SK-N-SH (cell line): ENCODE data around the gene OR6N2. TPM values are rescaled to one million over a fixed set of nuclear protein-coding genes. Genes with fewer than 3 reads are reported as not detected.

Source experiments
- CTCF ChIA-PET: fragments of 300-600, 350-600 bp; formaldehyde crosslinking; extraction: SDS; loops from one replicate; lab custom pipeline; 2021; lab: Yijun Ruan, JAX
- POLR2A ChIA-PET: fragments of 350-600 bp; sonication (Branson Sonifier 250); formaldehyde crosslinking; extraction: SDS; loops from one replicate; lab custom pipeline; 2020; ENCODE audit warnings: antibody characterized with exemption, inconsistent platforms; lab: Yijun Ruan, JAX
- DNase-seq: peaks from one replicate; pipeline ENCODE4 v3.0.0; 2012
- H2AFZ ChIP-seq: fragments of 200-600 bp; sonication (generic); 2 replicates; pipeline ENCODE4 v1.8.1; 2016; ENCODE audit warnings: antibody characterized with exemption, mild to moderate bottlenecking, low read depth
- H3F3A ChIP-seq: fragments of 200-600 bp; sonication (generic); replicated peaks from 2 replicates; pipeline ENCODE3; 2016; ENCODE audit warnings: antibody characterized with exemption, mild to moderate bottlenecking; ENCODE audit not compliant: insufficient read depth
- H3K27ac ChIP-seq, 2 experiments: fragments of 200-500 bp in 1 of 2; fragments of 200-600 bp in 1 of 2; sonication (Bioruptor generic) in 1 of 2; sonication (generic), shearing (Covaris generic) in 1 of 2; 2 replicates each; pipeline versions ENCODE4 v1.5.1 to v1.6.1; 2014 to 2016; ENCODE audit warnings: low read depth in 2 of 2, inconsistent platforms in 1 of 2, low read length in 1 of 2, mild to moderate bottlenecking in 1 of 2, mixed read lengths in 1 of 2
- H3K27me3 ChIP-seq: fragments of 200-600 bp; sonication (generic), shearing (Covaris generic); 2 replicates; pipeline ENCODE4 v1.6.1; 2016; ENCODE audit warnings: mixed run types; ENCODE audit not compliant: insufficient read depth
- H3K36me3 ChIP-seq, 2 experiments: fragments of 200-500 bp in 1 of 2; fragments of 200-600 bp in 1 of 2; sonication (Bioruptor generic) in 1 of 2; sonication (generic) in 1 of 2; replicated peaks in 1 of 2; 2 replicates each; pipeline versions ENCODE3 to v1.5.1; 2014 to 2016; ENCODE audit warnings: low read length in 1 of 2, mild to moderate bottlenecking in 1 of 2; ENCODE audit not compliant: insufficient read depth in 2 of 2, control insufficient read depth in 1 of 2
- H3K4me1 ChIP-seq, 2 experiments: fragments of 200-500 bp in 1 of 2; fragments of 200-600 bp in 1 of 2; sonication (Bioruptor generic) in 1 of 2; sonication (generic), shearing (Covaris generic) in 1 of 2; 2 replicates each; pipeline versions ENCODE4 v1.5.1 to v1.6.1; 2014 to 2016; ENCODE audit warnings: low read depth in 1 of 2, low read length in 1 of 2, mixed run types in 1 of 2; ENCODE audit not compliant: insufficient read depth in 2 of 2, control insufficient read depth in 1 of 2
- H3K4me2 ChIP-seq: fragments of 200-600 bp; sonication (generic), shearing (Covaris generic); 2 replicates; pipeline ENCODE4 v1.6.1; 2017; ENCODE audit warnings: mixed run types
- H3K4me3 ChIP-seq, 2 experiments: fragments of 200-500 bp in 1 of 2; fragments of 200-600 bp in 1 of 2; sonication (Bioruptor generic) in 1 of 2; sonication (generic), shearing (Covaris generic) in 1 of 2; 2 replicates each; pipeline versions ENCODE4 v1.5.1 to v1.8.1; 2014 to 2016; ENCODE audit warnings: low read depth in 2 of 2, inconsistent platforms in 1 of 2, low read length in 1 of 2, mild to moderate bottlenecking in 1 of 2, mixed read lengths in 1 of 2, moderate library complexity in 1 of 2
- H3K79me2 ChIP-seq: fragments of 200-600 bp; sonication (generic); 2 replicates; pipeline ENCODE4 v1.8.1; 2017; ENCODE audit warnings: mild to moderate bottlenecking; ENCODE audit not compliant: insufficient read depth
- H3K9ac ChIP-seq: fragments of 200-600 bp; sonication (generic); 2 replicates; pipeline ENCODE4 v1.6.1; 2017; ENCODE audit warnings: mixed run types
- H3K9me2 ChIP-seq: fragments of 200-600 bp; sonication (generic); 2 replicates; pipeline ENCODE4 v1.6.1; 2017; ENCODE audit warnings: mixed run types
- H3K9me3 ChIP-seq: fragments of 200-600 bp; sonication (generic); 2 replicates; pipeline ENCODE4 v1.6.1; 2017; ENCODE audit warnings: mixed run types, mild to moderate bottlenecking, moderate library complexity
- H4K20me1 ChIP-seq: fragments of 200-600 bp; sonication (generic); 2 replicates; pipeline ENCODE4 v1.6.1; 2017; ENCODE audit warnings: mild to moderate bottlenecking, mixed run types; ENCODE audit not compliant: insufficient read depth
- CHD2 ChIP-seq: fragments of 150-350 bp; IDR thresholded peaks from 2 replicates; pipeline ENCODE4 v1.6.1; 2018; ENCODE audit warnings: low read length; ENCODE audit not compliant: partially characterized antibody
- EP300 ChIP-seq, 2 experiments: IDR thresholded peaks; 2 replicates each; pipeline versions ENCODE4 v1.4.0 to v1.6.1; 2012; ENCODE audit warnings: borderline replicate concordance in 1 of 2, low read depth in 1 of 2, low read length in 1 of 2
- EZH2phosphoT487 ChIP-seq: fragments of 200-600 bp; sonication (generic); IDR thresholded peaks from 2 replicates; pipeline ENCODE4 v1.6.1; 2017; ENCODE audit warnings: low read depth, mixed run types, mild to moderate bottlenecking, antibody characterized with exemption, moderate library complexity, borderline replicate concordance
- FOXJ3 ChIP-seq: sonication (generic); formaldehyde crosslinking; IDR thresholded peaks from 2 replicates; pipeline ENCODE4 v1.5.1; 2020; ENCODE audit warnings: mild to moderate bottlenecking, missing genetic modification reagents
- JUND ChIP-seq: IDR thresholded peaks from 2 replicates; pipeline ENCODE4 v1.4.0; 2012
- NRF1 ChIP-seq: IDR thresholded peaks from 2 replicates; pipeline ENCODE4 v1.6.1; 2012; ENCODE audit warnings: low read depth, mild to moderate bottlenecking, low read length
- PBX3 ChIP-seq: IDR thresholded peaks from 2 replicates; pipeline ENCODE4; 2012
- RAD21 ChIP-seq: IDR thresholded peaks from 2 replicates; pipeline ENCODE4 v1.6.1; 2012; ENCODE audit warnings: mild to moderate bottlenecking, low read length
- RCOR1 ChIP-seq: fragments of 150-350 bp; IDR thresholded peaks from 2 replicates; pipeline ENCODE4 v1.6.1; 2017; ENCODE audit warnings: antibody characterized with exemption, low read length
- SIN3A ChIP-seq: IDR thresholded peaks from 2 replicates; pipeline ENCODE4 v1.6.1; 2012; ENCODE audit warnings: low read depth, mild to moderate bottlenecking, low read length, moderate library complexity, borderline replicate concordance
- SMC3 ChIP-seq: IDR thresholded peaks from 2 replicates; pipeline ENCODE4 v1.6.1; 2012; ENCODE audit warnings: low read depth, low read length, improper control_type of control experiment
- TAF1 ChIP-seq: IDR thresholded peaks from 2 replicates; pipeline ENCODE4 v1.6.1; 2012; ENCODE audit warnings: low read depth, mild to moderate bottlenecking, low read length, moderate library complexity, borderline replicate concordance
- TCF12 ChIP-seq: IDR thresholded peaks from 2 replicates; pipeline ENCODE4 v1.4.0; 2012
- TEAD4 ChIP-seq: IDR thresholded peaks from 2 replicates; pipeline ENCODE4 v1.4.0; 2012; ENCODE audit warnings: mild to moderate bottlenecking, borderline replicate concordance; ENCODE audit not compliant: insufficient read depth
- WGBS: methylation state at CpG from one replicate; pipeline ENCODE4 v1.1.6; 2017; ENCODE audit warnings: low lambda C conversion rate; 5-methylcytosine and 5-hydroxymethylcytosine counted together
- polyA plus RNA-seq, 3 experiments: library from polyadenylated mRNA; depleted of rRNA; stranded (reverse); fragments of >200 nt; gene quantifications; 2 replicates each; pipeline ENCODE4 v1.2.3, GENCODE V29; 2012
- TF ChIP-seq, protein P1 (sequence below): fragments of 150-350 bp; IDR thresholded peaks from 2 replicates; pipeline ENCODE4 v1.6.1; 2016; ENCODE audit warnings: mild to moderate bottlenecking, low read depth, low read length
- TF ChIP-seq, protein P2 (sequence below): fragments of 200-600 bp; sonication (generic); IDR thresholded peaks from 2 replicates; pipeline ENCODE4 v1.6.1; 2017; ENCODE audit warnings: antibody characterized with exemption, mild to moderate bottlenecking, moderate library complexity
- TF ChIP-seq, protein P3 (sequence below): IDR thresholded peaks from 2 replicates; pipeline ENCODE4 v1.4.0; 2012; ENCODE audit warnings: low read depth, borderline replicate concordance

Gene OR6N2
- polyA plus RNA-seq, 1 of the 3 experiments (the other 2 are of a cell fraction) = not detected

DNA sequence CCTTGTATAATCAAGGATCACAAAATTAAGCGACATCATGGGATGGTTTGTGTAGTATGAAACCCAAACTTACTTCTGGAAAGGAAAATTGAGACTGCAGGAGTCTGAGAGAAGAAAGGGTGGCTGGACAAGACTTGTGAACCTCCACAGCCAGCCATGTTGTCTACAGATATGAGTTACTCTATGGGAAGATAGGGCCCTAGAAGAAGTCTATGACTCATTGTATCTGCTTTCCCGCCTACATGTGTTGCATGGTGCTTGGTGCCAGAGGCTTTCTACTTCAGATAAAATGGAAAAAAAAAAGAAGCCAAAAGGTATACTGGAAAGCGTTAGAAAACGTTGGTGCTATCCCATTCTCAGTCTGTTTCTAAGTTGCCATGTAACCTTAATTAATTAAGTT lies 18.7 kb upstream of the OR6N2 start (continued):
- TF ChIP-seq, protein P1, sequence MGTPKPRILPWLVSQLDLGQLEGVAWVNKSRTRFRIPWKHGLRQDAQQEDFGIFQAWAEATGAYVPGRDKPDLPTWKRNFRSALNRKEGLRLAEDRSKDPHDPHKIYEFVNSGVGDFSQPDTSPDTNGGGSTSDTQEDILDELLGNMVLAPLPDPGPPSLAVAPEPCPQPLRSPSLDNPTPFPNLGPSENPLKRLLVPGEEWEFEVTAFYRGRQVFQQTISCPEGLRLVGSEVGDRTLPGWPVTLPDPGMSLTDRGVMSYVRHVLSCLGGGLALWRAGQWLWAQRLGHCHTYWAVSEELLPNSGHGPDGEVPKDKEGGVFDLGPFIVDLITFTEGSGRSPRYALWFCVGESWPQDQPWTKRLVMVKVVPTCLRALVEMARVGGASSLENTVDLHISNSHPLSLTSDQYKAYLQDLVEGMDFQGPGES = no peak
- TF ChIP-seq TCF12 (no peak), SIN3A (no peak), NRF1 (no peak), RCOR1 (no peak)

- CTCF ChIA-PET = no interaction called here
- Histone ChIP-seq H3K79me2 (no peaks in the 10 kb centered on the region), H3K27ac (no peak overlapping the region), H3K4me1 (no peaks in the 10 kb centered on the region), H2AFZ (no peak overlapping the region), H4K20me1 (no peaks in the 10 kb centered on the region), H3F3A (no peaks in the 10 kb centered on the region), H3K4me3 (no peak overlapping the region), H3K27me3 (no peaks in the 10 kb centered on the region), H3K9ac (no peak overlapping the region), H3K9me3 (no peaks in the 10 kb centered on the region), H3K9me2 (no peaks in the 10 kb centered on the region), H3K36me3 (no peaks in the 10 kb centered on the region), H3K4me2 (no peak overlapping the region)
- POLR2A ChIA-PET = no interaction called here
- DNase-seq = no peak
- TF ChIP-seq TCF12 (no peak), TEAD4 (no peak), TAF1 (no peak), CHD2 (no peak), PBX3 (no peak), FOXJ3 (CRISPR knock-in tag) (no peak)
- TF ChIP-seq, protein P2, sequence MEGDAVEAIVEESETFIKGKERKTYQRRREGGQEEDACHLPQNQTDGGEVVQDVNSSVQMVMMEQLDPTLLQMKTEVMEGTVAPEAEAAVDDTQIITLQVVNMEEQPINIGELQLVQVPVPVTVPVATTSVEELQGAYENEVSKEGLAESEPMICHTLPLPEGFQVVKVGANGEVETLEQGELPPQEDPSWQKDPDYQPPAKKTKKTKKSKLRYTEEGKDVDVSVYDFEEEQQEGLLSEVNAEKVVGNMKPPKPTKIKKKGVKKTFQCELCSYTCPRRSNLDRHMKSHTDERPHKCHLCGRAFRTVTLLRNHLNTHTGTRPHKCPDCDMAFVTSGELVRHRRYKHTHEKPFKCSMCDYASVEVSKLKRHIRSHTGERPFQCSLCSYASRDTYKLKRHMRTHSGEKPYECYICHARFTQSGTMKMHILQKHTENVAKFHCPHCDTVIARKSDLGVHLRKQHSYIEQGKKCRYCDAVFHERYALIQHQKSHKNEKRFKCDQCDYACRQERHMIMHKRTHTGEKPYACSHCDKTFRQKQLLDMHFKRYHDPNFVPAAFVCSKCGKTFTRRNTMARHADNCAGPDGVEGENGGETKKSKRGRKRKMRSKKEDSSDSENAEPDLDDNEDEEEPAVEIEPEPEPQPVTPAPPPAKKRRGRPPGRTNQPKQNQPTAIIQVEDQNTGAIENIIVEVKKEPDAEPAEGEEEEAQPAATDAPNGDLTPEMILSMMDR = peak; percentile 28; the same call in 1 of the 2 replicates
- 3% methylated on average over 3 of the region's 3 CpGs for WGBS
These were observed 17.5 kb upstream of the OR6N2 start for GRCh38 chr1:158798531-158798930.

GRCh38 chr1:158794247-158794646 lies 13.2 kb upstream of the OR6N2 start:
- no peak overlapping the region for H3K9ac ChIP-seq
- H4K20me1 ChIP-seq = no peaks in the 10 kb centered on the region
- no peaks in the 10 kb centered on the region for H3K79me2 ChIP-seq
- no peaks in the 10 kb centered on the region for H3K36me3 ChIP-seq
- H3K9me3 ChIP-seq = no peaks in the 10 kb centered on the region
- CTCF ChIA-PET = no interaction called here
- H3K9me2 ChIP-seq = no peaks in the 10 kb centered on the region
- POLR2A ChIA-PET = no interaction called here
- WGBS = 1% methylated on average over 6 of the region's 6 CpGs
- no peak for DNase-seq
- no peak overlapping the region for H2AFZ ChIP-seq
- TF ChIP-seq EZH2phosphoT487 (no peak), RAD21 (no peak), EP300 (IDR thresholded peaks at IDR 0.05; ENCODE audit: borderline replicate concordance in 1 of 2, low read depth in 1 of 2, low read length in 1 of 2) (no peak), SMC3 (no peak), RCOR1 (no peak), JUND (no peak), FOXJ3 (CRISPR knock-in tag) (no peak), NRF1 (no peak)
- TF ChIP-seq, protein P3, sequence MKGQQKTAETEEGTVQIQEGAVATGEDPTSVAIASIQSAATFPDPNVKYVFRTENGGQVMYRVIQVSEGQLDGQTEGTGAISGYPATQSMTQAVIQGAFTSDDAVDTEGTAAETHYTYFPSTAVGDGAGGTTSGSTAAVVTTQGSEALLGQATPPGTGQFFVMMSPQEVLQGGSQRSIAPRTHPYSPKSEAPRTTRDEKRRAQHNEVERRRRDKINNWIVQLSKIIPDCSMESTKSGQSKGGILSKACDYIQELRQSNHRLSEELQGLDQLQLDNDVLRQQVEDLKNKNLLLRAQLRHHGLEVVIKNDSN = no peak
- no peaks in the 10 kb centered on the region for H3K4me1 ChIP-seq
- H3F3A ChIP-seq = no peaks in the 10 kb centered on the region
- no peak overlapping the region for H3K4me2 ChIP-seq
- no peak overlapping the region for H3K27ac ChIP-seq
- H3K4me3 ChIP-seq = no peak overlapping the region
- H3K27me3 ChIP-seq = no peaks in the 10 kb centered on the region
